IPS DF 4.7 (cell line): ENCODE data around the gene CHD9.

Experiments
- DNase-seq: peaks from one replicate; pipeline ENCODE4 v3.0.0-alpha.2; 2013; ENCODE audit warnings: low spot score; ENCODE audit errors: extremely low read depth

CHD9 gene

GRCh38 chr16:53357208-53357586, 302.4 kb downstream of the CHD9 start:
- DNase-seq, result no peak

GRCh38 chr16:53357955-53358354, 303.2 kb downstream of the CHD9 start:
- no peak for DNase-seq

- DNase-seq, result no peak
Measured at GRCh38 chr16:53358884-53359283, 304.1 kb downstream of the CHD9 start.

- no peak for DNase-seq
Measured at GRCh38 chr16:53369921-53370320, 315.1 kb downstream of the CHD9 start.

GRCh38 chr16:53370827-53371226, 316.0 kb downstream of the CHD9 start:
- no peak for DNase-seq

- no peak for DNase-seq
Measured at GRCh38 chr16:53372992-53373871, 318.4 kb downstream of the CHD9 start.

- DNase-seq, result no peak
Measured at GRCh38 chr16:53374800-53375199, 320.0 kb downstream of the CHD9 start.

GRCh38 chr16:53378138-53378537, 323.3 kb downstream of the CHD9 start:
- DNase-seq, result no peak
